NCI-H524 (cell line): Measurements from ENCODE around the gene SGIP1.

Experiments
- DNase-seq, 2 experiments: peaks; one replicate each; lab custom pipeline; 2025; lab: John Stamatoyannopoulos, UW

SGIP1 gene

DNA sequence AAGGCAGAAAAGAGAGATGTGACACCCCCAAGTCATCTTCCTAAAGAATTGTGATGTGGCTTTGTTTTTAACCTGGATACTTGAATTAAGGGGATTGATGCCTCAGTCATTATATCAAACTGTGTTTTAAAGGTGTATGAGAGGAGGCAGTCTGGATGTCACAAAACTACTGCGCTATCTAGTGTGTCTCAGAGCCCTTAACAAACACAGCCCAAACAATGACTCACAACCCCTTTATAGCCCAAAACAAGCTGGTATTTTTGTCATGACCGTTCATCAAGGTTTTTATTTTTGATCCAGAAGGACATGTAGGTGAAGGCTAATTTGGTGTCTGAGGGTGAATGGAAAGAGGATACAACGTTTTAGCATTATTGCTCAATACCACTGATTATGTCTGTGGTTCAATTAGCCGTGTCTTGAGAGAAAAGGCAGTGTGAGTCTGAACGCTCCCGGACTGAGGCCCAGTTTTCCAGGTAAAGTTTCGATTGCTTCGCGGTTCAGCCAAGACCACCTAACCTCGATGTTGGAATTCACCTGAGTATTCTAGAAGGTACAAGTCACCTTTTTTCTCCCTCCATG, 71.6 kb downstream of the SGIP1 start:
- DNase-seq: no peak

GRCh38 chr1:66606362-66607065, 72.6 kb downstream of the SGIP1 start:
- no peak for DNase-seq

DNA sequence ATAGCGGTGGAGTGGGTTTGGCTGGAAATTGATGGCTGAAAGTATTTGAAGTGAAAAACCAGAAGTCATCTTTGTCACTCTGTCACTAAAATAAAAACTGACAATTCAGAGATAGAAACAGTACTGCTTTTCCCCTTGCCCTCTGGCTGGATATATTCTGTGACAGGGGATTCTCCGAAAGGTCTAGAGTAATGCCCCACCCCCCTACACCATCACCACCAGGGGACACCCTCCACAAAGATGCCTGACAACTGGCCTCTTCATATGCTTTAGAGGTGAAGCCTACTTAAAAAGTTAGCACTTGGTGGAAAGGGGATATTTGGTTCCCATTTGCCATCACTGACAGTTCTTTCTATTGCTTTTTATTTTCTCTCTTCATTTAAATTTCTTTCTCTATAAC, 73.5 kb downstream of the SGIP1 start:
- DNase-seq: peak in 1 of 2 experiments; percentile 4

- no peak for DNase-seq
Measured at GRCh38 chr1:66613187-66613586, 79.2 kb downstream of the SGIP1 start.

- DNase-seq: no peak
Measured at GRCh38 chr1:66617362-66618184, 83.6 kb downstream of the SGIP1 start.

GRCh38 chr1:66618390-66618789, 84.4 kb downstream of the SGIP1 start:
- no peak for DNase-seq

DNA sequence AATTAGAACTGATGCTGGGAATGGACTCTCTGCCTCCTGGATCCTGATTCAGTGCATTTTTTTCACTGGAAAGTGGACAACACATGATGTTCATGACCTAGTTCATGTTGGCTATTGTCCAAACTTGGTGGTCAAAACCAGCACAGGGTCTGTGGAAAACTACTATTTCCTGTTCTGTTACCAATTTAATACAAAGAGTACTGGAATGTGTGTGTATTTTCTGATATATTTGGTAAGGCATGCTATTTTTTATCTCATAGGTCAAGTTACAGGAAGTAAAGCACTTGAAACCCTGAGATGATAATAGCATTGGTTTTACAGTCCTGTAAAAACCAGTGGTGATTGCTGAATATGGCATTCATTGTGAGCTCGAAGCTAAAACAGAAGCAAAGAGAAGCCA, 89.9 kb downstream of the SGIP1 start:
- no peak for DNase-seq

GRCh38 chr1:66624412-66625060, 90.6 kb downstream of the SGIP1 start:
- DNase-seq: no peak

DNA sequence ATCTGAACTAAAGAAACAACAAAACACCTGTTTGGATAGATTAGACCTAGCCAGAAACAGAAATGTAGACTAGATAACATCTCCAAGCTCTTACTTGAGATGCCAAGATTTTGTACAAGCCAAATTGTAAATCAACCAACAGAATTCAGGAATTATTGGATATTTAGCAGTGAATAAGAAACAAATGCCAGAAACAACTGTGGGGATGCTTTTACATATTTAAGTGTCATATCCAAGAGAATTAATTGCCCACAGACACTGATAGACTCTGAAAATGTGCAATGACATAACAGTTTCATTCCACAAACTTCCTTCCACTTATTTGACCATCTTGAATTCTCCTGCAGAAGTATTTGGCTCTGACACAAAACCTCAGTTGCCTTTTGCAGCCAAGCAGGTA, 92.3 kb downstream of the SGIP1 start:
- DNase-seq: no peak

GRCh38 chr1:66628926-66629325, 95.0 kb downstream of the SGIP1 start:
- DNase-seq: no peak

DNA sequence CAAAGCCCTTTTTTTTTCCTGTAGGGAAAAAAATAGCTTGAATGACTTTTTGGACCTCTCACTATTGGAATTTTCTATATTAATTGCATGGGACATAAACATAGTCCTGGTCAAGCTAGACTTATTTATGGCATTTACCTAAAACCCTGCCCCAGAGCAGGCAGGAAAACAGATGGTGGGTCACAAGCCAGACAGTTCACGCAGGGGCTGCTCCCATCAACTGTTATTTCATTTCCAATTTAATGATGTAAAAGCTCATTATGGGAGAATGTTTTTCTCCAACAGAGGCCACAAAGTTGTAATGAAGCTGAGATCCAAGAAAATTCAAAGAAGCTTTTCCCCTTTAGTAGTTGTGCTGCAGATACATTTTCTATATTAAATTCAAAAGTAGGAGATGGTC, 99.2 kb downstream of the SGIP1 start:
- peak in 1 of 2 experiments; percentile 6 for DNase-seq

GRCh38 chr1:66637146-66637545, 103.2 kb downstream of the SGIP1 start:
- no peak for DNase-seq

GRCh38 chr1:66641891-66642473, 108.0 kb downstream of the SGIP1 start:
- no peak for DNase-seq

DNA sequence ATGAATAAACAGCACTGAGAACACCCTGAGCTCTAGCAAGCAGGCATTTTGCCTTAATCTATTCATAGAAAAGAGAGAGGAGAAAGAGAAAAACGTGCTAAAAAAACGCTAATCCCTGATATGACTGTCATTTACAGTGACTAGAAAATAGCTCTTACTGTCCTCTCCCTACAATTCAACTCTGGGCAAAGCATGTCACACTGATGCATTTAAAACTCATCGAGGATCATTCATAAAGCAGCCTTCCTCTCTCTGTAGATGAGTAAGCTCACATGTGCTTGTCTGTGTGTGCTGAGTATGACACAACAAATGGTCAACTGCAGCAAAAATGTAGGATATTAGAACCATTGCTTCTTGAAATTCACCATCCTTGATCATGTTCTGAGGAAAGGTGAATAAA, 109.0 kb downstream of the SGIP1 start:
- DNase-seq: no peak

GRCh38 chr1:66644331-66644730, 110.4 kb downstream of the SGIP1 start:
- no peak for DNase-seq

DNA sequence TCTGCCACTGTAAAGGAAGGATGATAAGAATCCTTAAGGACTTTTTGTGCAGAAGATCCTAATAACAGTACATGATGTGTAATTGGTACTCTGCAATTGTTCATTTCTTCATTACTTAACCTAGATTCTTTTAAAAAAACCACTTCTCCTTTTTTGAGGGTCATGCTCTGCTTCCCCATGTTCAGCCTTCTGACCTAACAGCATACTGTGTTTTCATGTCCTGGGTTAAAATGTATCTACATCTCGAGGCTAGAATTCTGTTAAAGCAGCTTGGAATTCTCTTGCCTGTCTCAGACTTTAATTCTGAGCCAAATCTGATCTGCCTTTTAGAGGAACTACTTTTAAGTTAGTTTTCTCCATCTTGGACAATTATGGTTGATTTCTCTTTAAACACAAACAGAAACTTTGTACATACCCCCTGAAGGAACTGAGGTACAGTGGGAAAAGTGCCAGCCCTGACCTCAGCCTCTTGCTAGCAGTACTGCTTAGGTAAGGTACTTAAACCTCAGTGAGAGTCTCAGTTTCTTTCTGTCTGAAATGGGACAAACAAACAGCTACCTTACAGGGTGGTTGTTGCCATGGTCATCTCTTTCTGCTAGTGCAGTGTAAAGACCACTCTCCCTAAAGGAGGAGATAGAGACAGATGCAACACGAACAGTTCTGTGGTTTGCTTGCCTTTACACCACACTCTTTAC, 115.1 kb downstream of the SGIP1 start:
- DNase-seq: no peak

GRCh38 chr1:66652556-66652955, 118.6 kb downstream of the SGIP1 start:
- no peak for DNase-seq

DNA sequence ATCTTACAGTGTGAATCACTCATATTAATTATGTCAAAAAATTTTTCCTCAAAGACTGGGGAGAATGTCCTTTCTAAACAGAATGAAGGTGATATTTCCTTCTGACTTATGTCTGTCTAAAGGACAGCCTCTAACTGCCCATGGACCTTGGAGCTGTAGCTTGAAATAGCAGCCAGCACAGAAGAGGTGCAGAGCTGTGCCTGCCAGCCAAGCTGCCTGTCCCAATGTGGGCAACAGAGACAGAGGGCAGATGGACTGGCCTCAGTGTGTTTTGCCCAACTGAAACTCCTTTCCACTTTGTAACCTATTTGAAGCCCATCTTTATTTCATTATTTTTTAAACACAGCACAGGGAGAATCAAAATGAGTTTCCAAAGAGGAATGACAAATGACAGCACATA, 120.7 kb downstream of the SGIP1 start:
- DNase-seq: no peak

GRCh38 chr1:66671455-66671854, 137.5 kb downstream of the SGIP1 start:
- DNase-seq: no peak

GRCh38 chr1:66676613-66677298, 142.8 kb downstream of the SGIP1 start:
- no peak for DNase-seq

GRCh38 chr1:66678146-66678545, 144.2 kb downstream of the SGIP1 start:
- no peak for DNase-seq
